AG09309 (cell line): ENCODE measurements around the gene TMEM81.

Experiments
- DNase-seq: peaks from one replicate; pipeline ENCODE4 v3.0.0-alpha.2; 2010; ENCODE audit warnings: low read depth
- H3K4me3 ChIP-seq: 2 replicates; pipeline ENCODE4 v1.5.1; 2011; ENCODE audit warnings: mild to moderate bottlenecking, low read depth, low read length, moderate library complexity; ENCODE audit not compliant: control insufficient read depth
- CTCF ChIP-seq: IDR thresholded peaks from 2 replicates; pipeline ENCODE4 v1.5.1; 2011; ENCODE audit warnings: mild to moderate bottlenecking, low read depth, low read length, inconsistent platforms; ENCODE audit not compliant: insufficient read depth, control insufficient read depth; ENCODE audit errors: missing control alignments

TMEM81 gene

GRCh38 chr1:205108464-205108863 is 24.2 kb upstream of the TMEM81 start:
- no peak for TF ChIP-seq CTCF
- H3K4me3 ChIP-seq, result no peak overlapping the region
- DNase-seq, result no peak

- TF ChIP-seq CTCF, result no peak
- H3K4me3 ChIP-seq, result no peak overlapping the region
- DNase-seq, result no peak
Measured at GRCh38 chr1:205107327-205107726, 23.1 kb upstream of the TMEM81 start.

GRCh38 chr1:205102404-205102803 is 18.1 kb upstream of the TMEM81 start:
- no peak for DNase-seq
- TF ChIP-seq CTCF, result no peak
- H3K4me3 ChIP-seq, result no peak overlapping the region

GRCh38 chr1:205098242-205098641 is 14.0 kb upstream of the TMEM81 start:
- TF ChIP-seq CTCF, result no peak
- no peak for DNase-seq
- no peak overlapping the region for H3K4me3 ChIP-seq

GRCh38 chr1:205095422-205095821 is 11.2 kb upstream of the TMEM81 start:
- no peak for DNase-seq
- H3K4me3 ChIP-seq, result no peak overlapping the region
- TF ChIP-seq CTCF, result no peak

- DNase-seq, result peak; percentile 34
- TF ChIP-seq CTCF, result no peak
- H3K4me3 ChIP-seq, result no peak overlapping the region
Measured at GRCh38 chr1:205091043-205091740, 6.9 kb upstream of the TMEM81 start.

- TF ChIP-seq CTCF, result no peak
- H3K4me3 ChIP-seq, result no peak overlapping the region
- no peak for DNase-seq
Measured at GRCh38 chr1:205088341-205088740, 4.1 kb upstream of the TMEM81 start.
